ENCODE measurements around the gene SKOR1. TPM values are rescaled to one million over a fixed set of nuclear protein-coding genes. Genes with fewer than 3 reads are reported as not detected.
A peak's percentile ranks its signal among the peaks of the same experiment; 100 is the strongest.

The SKOR1 gene
- total and polyA plus RNA-seq, 2 of the 13 experiments (the other 11 are each of a cell fraction or from before 2014, with no cell fraction given), result 0.09 to 0.11 TPM

DNA sequence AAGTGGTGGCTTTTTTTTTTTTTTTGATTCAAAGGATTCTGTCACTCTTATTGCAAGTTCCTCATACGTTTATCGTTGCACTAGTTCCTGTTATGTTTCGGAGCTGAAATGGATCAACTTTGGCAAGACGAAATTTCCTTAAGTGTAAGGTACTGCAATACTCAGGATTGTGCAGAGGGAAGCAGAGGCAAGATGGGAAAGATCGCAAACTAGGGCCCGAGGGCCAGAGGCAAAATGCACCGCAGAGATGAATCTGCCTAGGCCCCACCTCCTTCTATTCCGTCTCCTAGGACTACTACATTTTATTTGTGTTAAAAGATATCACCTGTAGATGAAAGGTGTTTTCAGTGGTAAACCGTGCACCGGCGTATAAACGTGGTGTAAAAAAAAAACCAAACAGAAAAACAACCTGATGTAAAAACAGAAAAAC lies 14.2 kb downstream of the SKOR1 start (continued):
- TF ChIP-seq, protein P1, sequence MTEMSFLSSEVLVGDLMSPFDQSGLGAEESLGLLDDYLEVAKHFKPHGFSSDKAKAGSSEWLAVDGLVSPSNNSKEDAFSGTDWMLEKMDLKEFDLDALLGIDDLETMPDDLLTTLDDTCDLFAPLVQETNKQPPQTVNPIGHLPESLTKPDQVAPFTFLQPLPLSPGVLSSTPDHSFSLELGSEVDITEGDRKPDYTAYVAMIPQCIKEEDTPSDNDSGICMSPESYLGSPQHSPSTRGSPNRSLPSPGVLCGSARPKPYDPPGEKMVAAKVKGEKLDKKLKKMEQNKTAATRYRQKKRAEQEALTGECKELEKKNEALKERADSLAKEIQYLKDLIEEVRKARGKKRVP (CRISPR knock-in tag; IDR thresholded peaks at IDR 0.05), result 0 out of 4 replicates have a peak, but pooled peaks of 1 of the 2 experiments have one; percentile 27
- TF ChIP-seq U2AF1 (optimal IDR thresholded peaks at IDR 0.05; ENCODE audit: low read depth, low read length) (no peak), HNRNPUL1 (IDR thresholded peaks at IDR 0.05; ENCODE audit: low read depth, low read length) (no peak), ZNF263 (CRISPR knock-in tag; IDR thresholded peaks at IDR 0.05) (no peak), ZNF614 (CRISPR knock-in tag; IDR thresholded peaks at IDR 0.05; ENCODE audit: borderline replicate concordance) (peak; percentile 39; the same call in 1 of the 2 replicates), ATF1 (CRISPR knock-in tag; IDR thresholded peaks at IDR 0.05) (peak; percentile 55; the same call in 1 of the 2 replicates), ZNF430 (CRISPR knock-in tag; IDR thresholded peaks at IDR 0.05) (0 out of 2 replicates have a peak, but pooled peaks have one; percentile 3), KDM4B (CRISPR knock-in tag; IDR thresholded peaks at IDR 0.05) (0 out of 2 replicates have a peak, but pooled peaks have one; percentile 48), GATAD2A (CRISPR knock-in tag; IDR thresholded peaks at IDR 0.05) (peak; percentile 20; the same call in 1 of the 2 replicates), ZBTB20 (CRISPR knock-in tag; IDR thresholded peaks at IDR 0.05; ENCODE audit: borderline replicate concordance, low read depth) (no peak), CHD2 (IDR thresholded peaks at IDR 0.05; ENCODE audit: low read depth, low read length) (no peak), POLR2AphosphoS5 (IDR thresholded peaks at IDR 0.05; ENCODE audit: low read depth, low read length) (no peak), MAFK (conservative IDR thresholded peaks at IDR 0.05 in 1 of 2, IDR thresholded peaks at IDR 0.05 in 1 of 2; ENCODE audit: low read length in 2 of 2) (no peak), SOX13 (IDR thresholded peaks at IDR 0.05) (no peak), SOX13 (CRISPR knock-in tag; conservative IDR thresholded peaks at IDR 0.05 in 1 of 2, IDR thresholded peaks at IDR 0.05 in 1 of 2) (peak in 1 of 2 experiments; percentile 8; a peak in 1 of 4 replicates), JUN (CRISPR knock-in tag; IDR thresholded peaks at IDR 0.05) (no peak), TOE1 (CRISPR knock-in tag; IDR thresholded peaks at IDR 0.05) (no peak), ZNF354B (CRISPR knock-in tag; IDR thresholded peaks at IDR 0.05) (no peak), SIN3A (IDR thresholded peaks at IDR 0.05; ENCODE audit: borderline replicate concordance, low read depth, low read length) (0 out of 2 replicates have a peak, but pooled peaks have one; percentile 34), ERF (CRISPR knock-in tag; IDR thresholded peaks at IDR 0.05) (no peak; the same call in 1 of the 2 replicates), NR2F1 (CRISPR knock-in tag; IDR thresholded peaks at IDR 0.05) (no peak), ZNF33B (CRISPR knock-in tag; IDR thresholded peaks at IDR 0.05) (no peak), ZNF121 (CRISPR knock-in tag; IDR thresholded peaks at IDR 0.05) (peak; percentile 38; the same call in 1 of the 2 replicates), SUZ12 (IDR thresholded peaks at IDR 0.05; ENCODE audit: low read depth, low read length) (no peak), ARHGAP35 (CRISPR knock-in tag; IDR thresholded peaks at IDR 0.05; ENCODE audit: borderline replicate concordance) (no peak)
- TF ChIP-seq, protein P2, sequence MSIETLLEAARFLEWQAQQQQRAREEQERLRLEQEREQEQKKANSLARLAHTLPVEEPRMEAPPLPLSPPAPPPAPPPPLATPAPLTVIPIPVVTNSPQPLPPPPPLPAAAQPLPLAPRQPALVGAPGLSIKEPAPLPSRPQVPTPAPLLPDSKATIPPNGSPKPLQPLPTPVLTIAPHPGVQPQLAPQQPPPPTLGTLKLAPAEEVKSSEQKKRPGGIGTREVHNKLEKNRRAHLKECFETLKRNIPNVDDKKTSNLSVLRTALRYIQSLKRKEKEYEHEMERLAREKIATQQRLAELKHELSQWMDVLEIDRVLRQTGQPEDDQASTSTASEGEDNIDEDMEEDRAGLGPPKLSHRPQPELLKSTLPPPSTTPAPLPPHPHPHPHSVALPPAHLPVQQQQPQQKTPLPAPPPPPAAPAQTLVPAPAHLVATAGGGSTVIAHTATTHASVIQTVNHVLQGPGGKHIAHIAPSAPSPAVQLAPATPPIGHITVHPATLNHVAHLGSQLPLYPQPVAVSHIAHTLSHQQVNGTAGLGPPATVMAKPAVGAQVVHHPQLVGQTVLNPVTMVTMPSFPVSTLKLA (IDR thresholded peaks at IDR 0.05), result no peak
- TF ChIP-seq, protein P3, sequence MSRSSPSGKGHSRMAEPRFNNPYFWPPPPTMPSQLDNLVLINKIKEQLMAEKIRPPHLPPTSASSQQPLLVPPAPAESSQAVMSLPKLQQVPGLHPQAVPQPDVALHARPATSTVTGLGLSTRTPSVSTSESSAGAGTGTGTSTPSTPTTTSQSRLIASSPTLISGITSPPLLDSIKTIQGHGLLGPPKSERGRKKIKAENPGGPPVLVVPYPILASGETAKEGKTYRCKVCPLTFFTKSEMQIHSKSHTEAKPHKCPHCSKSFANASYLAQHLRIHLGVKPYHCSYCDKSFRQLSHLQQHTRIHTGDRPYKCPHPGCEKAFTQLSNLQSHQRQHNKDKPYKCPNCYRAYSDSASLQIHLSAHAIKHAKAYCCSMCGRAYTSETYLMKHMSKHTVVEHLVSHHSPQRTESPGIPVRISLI (CRISPR knock-in tag; IDR thresholded peaks at IDR 0.05; ENCODE audit: borderline replicate concordance), result 0 out of 2 replicates have a peak, but pooled peaks have one; percentile 27
- TF ChIP-seq, protein P4, sequence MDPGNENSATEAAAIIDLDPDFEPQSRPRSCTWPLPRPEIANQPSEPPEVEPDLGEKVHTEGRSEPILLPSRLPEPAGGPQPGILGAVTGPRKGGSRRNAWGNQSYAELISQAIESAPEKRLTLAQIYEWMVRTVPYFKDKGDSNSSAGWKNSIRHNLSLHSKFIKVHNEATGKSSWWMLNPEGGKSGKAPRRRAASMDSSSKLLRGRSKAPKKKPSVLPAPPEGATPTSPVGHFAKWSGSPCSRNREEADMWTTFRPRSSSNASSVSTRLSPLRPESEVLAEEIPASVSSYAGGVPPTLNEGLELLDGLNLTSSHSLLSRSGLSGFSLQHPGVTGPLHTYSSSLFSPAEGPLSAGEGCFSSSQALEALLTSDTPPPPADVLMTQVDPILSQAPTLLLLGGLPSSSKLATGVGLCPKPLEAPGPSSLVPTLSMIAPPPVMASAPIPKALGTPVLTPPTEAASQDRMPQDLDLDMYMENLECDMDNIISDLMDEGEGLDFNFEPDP (CRISPR knock-in tag; conservative IDR thresholded peaks at IDR 0.05), result no peak

Measured in HepG2 (cell line).